ENCODE measurements around the gene SLC13A3.

Gene SLC13A3

GRCh38 chr20:46636514-46636913 lies 14.7 kb downstream of the SLC13A3 start:
- DNase-seq (ENCODE audit: low read depth), result no peak

DNA sequence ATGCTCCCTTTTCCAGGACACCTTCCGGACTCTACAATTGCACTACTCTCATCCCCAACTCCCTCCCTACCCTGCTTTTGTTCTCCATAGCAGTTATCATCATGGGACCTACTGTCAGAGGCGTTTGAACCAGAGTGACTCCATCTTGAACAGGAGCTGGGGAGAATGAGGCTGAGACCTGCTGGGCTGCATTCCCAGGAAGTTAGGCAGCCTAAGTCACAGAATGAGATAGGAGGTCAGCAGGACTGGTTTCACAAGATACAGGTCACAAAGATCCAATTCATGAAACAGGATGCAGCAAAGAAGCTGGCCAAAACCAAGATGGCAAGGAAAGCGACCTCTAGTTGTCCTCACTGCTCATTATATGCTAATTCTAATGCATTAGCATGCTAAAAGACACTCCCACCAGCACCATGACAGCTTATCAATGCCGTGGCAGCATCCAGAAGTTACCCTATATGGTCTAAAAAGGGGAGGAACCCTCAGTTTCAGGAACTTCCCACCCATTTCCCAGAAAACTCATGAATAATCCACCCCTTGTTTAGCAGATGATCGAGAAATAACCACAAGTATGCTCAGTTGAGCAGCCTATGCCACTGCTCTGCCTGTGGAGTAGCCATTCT lies 15.6 kb downstream of the SLC13A3 start:
- no peak for DNase-seq (ENCODE audit: low read depth)

- DNase-seq (ENCODE audit: low read depth), result no peak
These were observed 16.7 kb downstream of the SLC13A3 start for GRCh38 chr20:46634528-46634927.

GRCh38 chr20:46631874-46632446 lies 19.3 kb downstream of the SLC13A3 start:
- no peak for DNase-seq (ENCODE audit: low read depth)

GRCh38 chr20:46631212-46631869 lies 19.9 kb downstream of the SLC13A3 start:
- no peak for DNase-seq (ENCODE audit: low read depth)

GRCh38 chr20:46630306-46630705 lies 21.0 kb downstream of the SLC13A3 start:
- DNase-seq (ENCODE audit: low read depth), result no peak

GRCh38 chr20:46629341-46629740 lies 21.9 kb downstream of the SLC13A3 start:
- DNase-seq (ENCODE audit: low read depth), result no peak

DNA sequence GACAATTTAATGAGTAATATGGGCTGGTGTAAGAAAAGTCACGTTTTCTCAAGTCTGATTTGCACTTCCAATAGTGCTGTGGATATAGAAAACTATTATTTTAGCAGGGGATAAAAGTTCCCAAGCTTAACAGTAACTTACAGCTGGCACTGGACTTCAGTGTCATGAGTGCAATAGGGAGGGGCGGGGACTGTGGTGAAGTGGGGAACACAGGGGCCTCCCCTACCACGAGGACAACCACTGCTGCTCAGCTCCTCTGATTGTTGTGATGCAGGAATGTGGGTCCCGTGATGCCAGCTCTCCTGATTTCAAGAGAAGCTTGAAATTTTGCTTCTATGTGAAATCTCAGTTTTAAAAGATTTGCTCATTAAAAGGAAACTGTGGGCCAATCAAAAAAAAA lies 24.0 kb downstream of the SLC13A3 start:
- no peak for DNase-seq (ENCODE audit: low read depth)

GRCh38 chr20:46626758-46627157 lies 24.5 kb downstream of the SLC13A3 start:
- DNase-seq (ENCODE audit: low read depth), result no peak

DNA sequence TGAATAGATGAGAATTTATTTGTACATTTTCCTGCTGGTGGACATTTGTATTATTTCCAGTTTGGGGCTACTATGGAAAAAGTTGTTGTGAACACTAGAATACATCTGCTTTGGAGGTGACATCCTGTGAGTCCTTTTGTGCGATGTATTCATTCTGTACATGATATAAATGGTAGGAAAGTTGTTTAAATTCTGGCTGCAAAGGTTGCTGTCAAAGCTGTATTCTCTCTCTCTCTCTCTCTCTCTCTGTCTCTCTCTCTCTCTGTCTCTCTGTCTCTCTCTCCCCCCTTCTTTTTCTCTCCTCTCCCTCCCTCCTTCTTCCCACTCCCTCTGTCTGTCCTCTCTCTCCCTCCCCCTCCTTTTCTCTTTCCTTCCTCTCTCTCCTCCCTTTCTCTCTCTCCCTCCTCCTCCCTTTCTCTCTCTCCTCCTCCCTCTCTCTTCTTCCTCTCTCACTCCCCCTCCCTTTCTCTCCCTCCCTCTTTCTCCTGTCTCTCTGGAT lies 25.3 kb downstream of the SLC13A3 start:
- no peak for DNase-seq (ENCODE audit: low read depth)

DNA sequence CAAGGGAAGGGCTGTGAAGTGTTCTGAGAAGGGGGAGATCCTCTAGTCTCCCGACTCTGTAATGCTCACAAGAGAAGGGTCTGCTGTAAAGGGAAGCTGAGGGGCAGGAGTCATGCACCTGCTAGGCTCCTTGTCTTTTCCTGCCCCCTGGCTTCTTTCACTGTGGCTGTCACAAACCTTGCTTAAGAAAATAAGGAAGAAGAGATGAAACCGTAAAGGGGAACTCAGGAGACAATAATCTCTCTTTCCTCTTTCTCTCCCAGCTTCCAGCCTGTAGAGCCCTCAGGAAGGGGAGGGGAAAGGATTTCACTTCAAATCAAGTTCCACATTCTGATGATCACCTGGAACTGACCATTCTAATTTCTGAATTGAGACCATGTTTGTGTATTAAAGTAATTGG lies 26.3 kb downstream of the SLC13A3 start:
- DNase-seq (ENCODE audit: low read depth), result no peak

- DNase-seq (ENCODE audit: low read depth), result no peak
These were observed 29.1 kb downstream of the SLC13A3 start for GRCh38 chr20:46622165-46622564.

DNA sequence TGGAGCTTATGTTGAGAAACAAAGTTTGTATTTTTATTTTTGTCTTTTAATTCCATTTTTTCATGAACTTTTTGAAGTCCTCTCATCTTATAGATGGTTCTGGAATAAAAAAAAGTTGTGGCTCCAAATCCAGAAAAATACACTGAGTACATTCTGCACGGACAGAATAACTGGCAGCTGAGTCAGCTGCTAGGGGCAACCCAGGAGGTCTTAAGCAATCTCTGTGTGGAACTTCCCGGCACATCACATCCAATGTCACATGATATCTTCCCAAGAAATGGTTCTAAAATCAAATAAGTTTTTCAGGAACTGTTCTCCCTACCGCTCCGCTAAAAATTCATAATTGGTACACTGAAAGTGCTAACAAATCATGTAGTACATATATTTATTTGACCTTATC lies 29.8 kb downstream of the SLC13A3 start:
- DNase-seq (ENCODE audit: low read depth), result no peak

DNA sequence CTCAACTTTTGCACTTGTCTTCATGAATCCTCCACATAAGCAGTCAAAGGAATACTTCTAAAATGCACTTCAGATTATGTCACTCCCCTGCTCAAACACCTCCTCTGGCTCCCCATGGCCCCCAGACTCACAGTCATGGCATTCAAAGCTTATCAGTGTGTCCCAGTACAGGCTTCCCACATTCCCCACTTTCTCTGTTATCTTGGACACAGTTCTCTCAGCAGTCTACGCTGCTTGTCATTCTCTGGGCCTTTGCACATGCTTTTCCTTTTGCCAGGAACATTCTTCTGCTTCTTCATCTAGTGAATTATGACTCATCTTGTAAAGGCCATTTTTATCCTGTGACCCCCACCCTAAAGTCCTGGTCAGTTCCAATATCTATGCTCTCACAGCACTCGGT lies 31.8 kb downstream of the SLC13A3 start:
- DNase-seq (ENCODE audit: low read depth), result no peak

DNA sequence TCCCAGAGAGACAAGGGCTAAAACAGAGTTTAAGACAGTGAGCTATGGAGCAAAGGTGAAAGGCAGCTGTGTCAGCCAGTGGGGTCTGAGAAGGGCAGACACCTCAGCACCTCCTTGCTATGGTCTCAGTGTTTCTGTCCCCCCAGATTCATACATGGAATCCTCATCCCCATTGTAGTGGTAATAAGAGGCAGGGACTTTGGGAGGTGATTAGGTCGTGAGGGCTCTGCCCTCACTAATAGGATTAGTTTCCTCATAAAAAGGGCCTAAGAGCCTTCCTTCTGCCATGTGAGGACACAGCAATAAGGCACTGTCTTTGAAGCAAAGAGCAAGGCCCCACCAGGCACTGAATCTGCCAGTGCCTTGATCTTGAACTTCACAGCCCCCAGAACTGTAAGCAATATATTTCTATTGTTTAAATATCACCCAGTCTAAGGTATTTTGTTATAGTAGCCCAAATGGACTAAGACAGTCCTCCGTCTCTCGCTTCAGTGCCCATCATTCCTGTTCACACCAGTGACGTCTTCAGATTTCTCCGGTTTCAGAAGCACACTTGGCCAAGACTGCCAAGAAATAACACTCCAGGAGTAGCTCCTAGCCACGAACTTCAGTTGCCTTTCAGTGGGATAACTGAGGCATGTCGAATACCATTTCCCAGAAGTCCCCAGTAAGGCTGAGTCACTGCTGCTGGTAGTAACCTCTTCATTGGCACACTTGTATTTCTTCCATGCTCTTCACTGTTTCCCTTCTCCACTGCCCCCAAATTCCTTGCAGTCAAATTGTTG lies 32.8 kb downstream of the SLC13A3 start:
- DNase-seq (ENCODE audit: low read depth), result no peak

DNA sequence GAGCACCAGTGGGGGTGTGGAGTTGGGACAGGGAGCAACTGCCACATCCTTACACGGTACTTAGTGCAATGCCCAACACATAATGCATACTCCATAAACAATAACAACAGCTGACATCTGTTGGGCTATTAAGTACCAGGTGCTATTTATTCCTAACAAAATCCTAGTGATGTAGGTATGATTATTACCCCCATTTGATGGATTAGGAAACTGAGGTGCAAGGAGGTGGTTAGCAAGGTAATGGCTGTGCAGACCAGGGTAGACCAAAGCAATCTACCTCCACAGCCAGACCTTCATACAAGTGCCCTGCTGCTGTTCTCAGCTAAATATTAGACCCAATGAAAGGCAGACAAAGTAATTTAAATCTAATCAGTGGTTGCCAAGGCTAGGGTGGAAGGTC lies 36.8 kb downstream of the SLC13A3 start:
- no peak for DNase-seq (ENCODE audit: low read depth)

GRCh38 chr20:46610145-46610544 lies 41.1 kb downstream of the SLC13A3 start:
- no peak for DNase-seq (ENCODE audit: low read depth)

GRCh38 chr20:46609043-46609442 lies 42.2 kb downstream of the SLC13A3 start:
- DNase-seq (ENCODE audit: low read depth), result no peak

- DNase-seq (ENCODE audit: low read depth), result no peak
These were observed 43.3 kb downstream of the SLC13A3 start for GRCh38 chr20:46607849-46608497.

DNA sequence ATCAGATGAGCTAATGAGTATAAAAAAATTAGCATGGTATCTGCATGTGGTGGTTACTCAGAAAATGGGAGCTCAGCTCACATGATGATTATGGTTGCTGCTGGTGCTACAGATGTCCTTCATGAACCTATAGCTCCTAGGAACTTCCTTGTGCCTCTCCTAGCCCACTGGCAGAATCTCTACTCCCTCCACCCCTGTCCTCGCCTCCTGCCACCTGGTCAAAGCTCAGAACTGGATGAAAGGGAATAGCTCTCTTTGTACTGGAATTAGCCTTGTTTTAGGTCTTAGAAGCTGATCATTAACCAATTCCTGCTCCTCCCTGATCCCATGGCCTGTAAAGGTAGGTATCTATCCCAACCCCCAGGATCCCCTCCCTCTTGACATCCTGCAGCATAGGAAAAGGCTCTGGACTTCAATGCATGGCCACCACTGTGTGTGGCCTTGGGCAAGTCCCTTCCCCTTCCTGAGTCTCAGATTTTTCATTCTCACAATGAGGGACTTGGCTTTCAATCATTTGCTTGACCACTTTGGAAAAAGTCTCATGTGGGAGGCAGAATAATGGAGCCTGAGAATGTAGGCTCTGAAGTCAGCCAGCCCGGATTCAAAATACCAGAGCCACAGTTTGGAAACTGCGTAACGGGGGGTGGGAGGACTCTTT lies 43.9 kb downstream of the SLC13A3 start:
- no peak for DNase-seq (ENCODE audit: low read depth)

DNA sequence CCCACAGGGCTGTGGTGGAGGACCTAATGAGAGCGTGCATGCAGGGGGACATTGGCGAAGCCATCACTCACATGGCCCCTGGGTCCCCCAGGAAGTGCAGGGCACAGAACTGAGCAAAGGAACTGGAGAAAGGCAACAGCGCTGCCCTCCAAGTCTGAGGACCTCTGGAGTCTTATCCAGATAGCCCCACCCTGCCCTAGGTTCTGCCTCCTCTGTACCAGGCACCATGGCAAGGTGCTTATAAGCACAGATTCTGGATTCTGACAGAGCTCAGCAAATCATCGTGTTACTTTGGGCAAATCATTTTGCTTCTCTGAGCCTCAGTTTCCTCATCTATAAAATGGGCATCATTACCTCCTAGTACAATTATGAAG lies 44.5 kb downstream of the SLC13A3 start:
- DNase-seq (ENCODE audit: low read depth), result no peak

All from T follicular helper cell (primary cell).